Fibroblast of skin of right quadriceps (primary cell): Measurements from ENCODE around the gene CBR1.
"Not testable (repeated sequence)": the region's sequence is repeated elsewhere in the genome, so short reads cannot be mapped to it uniquely, and the experiment has no call there.

Experiments
- DNase-seq: peaks from one replicate; pipeline ENCODE4 v3.0.0-alpha.2; 2013

CBR1 gene

DNA sequence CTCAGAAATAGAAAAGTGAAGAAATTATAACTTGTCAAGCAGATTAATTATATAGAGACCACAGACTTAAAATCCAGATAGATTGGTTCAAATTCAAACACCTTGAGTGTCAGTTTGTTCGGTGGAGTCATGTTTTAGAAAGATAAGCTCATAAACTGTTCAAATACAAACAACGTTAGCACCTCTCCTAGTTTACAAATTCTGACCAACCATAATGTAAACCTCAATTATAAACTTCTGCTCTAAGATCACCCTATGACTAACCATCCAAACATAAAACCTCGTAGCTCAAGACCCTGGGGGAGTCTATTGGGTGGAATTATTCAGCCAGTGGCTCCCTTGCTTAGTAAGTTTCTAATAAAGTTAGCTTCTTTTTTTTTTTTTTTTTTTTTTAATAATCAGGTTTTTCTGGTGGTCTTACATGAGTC, 12.4 kb downstream of the CBR1 start:
- no peak for DNase-seq

DNA sequence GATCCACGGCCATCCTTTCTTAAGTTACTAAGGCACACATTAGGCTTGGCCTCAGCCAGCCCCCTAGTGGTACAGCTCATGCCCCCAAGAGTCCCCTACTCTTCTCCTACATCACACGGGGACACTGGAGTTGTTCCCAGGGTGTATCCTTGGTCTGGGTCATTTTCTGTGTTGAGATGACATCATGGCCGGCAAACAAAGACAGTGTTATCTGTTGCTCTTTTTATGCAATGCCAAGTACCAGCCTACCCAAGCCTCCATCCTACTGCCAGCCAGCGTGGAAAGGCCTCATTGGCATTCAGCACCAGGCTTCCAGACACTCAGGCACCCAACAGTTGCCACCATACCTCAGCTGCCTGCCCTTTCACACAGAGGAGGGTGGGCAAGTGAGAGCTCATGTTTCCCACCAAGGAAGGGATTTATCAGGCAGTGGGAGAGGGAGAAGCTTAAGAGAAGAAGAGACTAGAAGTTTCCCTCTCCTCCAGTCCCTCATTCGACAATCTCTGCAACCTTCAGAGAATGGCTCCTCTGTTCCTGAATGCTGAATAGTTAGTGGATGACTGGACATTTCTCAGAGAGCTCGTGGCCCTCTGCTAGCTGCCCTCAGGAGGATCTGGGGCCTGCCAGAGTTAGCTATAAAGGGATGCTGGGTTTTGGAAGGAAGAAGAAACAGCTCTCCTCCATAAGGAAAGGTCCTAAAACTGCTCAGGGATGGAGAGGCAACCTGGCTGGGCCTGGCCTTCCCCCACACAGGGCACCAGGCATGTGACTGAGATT, 17.7 kb downstream of the CBR1 start:
- DNase-seq: no peak

DNA sequence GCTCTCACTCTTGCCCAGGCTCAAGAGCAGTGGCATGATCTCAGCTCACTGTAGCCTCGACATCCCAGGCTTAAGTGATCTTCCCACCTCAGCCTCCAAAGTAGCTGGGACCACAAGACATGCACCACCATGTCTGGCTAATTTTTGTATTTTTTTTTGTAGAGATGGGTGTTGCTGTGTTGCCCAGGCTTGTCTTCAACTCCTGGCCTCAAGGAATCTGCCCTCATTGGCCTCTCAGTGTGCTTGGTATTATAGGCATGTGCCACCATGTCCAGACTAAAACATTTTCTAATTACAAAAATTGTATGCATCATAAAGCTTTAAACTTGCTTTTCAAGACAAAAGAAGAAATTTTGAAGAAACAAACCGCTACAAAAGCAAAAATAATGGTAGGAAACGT, 20.1 kb downstream of the CBR1 start:
- DNase-seq: no peak

DNA sequence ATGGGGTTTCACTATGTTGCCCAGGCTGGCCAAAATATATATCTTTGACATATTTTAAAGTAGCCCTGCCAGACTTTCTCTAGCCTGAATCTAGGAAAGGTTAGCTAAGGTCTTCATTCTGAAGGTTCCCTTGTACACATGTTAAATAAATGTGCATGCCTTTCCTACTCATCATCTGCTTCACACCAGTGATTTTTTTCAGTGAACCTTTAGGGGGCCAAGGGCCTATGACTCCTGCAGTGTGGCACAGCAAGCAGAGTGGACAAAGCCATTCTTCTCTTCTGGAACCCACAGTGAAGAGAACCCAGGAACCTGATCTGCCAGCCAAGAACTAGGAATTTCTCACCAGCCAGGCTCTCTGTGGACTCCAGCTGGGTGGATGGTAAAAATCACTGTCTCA, 22.9 kb downstream of the CBR1 start:
- no peak for DNase-seq

DNA sequence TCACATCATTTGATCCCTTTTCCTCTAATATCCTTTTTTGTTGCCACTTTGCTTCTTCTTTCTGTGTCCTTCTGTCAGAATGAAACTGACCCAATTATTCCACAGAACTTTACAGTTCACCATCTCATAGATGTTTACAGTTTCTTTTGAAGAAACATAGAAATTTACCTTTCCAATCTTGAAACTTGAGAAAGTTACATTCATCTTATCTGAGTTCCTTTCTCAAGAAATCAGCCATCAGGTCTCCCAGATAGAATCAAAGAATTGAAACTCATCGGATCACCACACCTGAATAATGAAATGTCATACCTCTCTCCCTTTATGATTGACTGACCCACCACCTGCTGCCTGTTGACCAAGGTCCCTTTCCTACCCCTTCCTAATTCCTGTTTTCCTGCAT, 23.7 kb downstream of the CBR1 start:
- DNase-seq: no peak

DNA sequence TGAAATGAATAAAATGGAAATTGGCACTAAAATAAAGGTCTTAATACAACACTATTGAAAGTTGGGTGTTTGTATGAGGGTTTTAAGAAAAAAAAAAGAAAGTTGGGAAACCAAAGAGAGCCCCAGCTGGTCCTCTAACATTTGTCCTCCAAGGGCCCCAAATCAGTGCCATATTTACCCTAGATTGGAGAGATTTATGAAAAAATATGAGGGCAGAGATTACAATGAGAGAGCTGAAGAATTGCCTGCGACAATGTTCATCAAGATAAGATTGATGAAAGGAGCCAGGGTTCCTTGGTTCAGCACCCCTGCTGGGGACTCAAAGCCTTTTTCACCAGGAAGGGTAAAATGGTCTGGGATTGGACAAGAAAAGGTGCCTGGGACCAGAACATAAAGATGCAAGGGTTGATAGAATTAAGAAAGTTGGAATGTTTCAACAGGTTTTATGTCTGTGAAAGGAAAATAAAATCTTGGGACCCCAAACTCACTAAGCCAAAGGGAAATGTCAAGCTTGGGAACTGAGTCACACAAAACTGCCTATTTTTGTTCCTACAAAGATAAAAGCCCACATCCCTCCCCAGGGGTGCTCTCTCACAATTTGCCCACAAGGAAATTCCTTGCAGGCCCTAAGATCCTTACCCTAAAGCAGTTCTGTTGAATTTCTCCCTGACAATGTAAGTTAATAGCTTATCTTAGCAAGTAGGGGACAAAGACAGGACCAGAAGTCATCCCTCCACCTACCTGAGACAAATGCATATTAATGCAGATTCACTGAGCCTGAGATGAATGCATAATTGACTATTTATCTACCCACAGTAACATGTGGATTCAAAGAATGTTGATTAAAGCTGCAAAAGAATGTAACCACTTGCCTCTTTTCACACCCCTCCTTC, 26.8 kb downstream of the CBR1 start:
- DNase-seq: no peak

DNA sequence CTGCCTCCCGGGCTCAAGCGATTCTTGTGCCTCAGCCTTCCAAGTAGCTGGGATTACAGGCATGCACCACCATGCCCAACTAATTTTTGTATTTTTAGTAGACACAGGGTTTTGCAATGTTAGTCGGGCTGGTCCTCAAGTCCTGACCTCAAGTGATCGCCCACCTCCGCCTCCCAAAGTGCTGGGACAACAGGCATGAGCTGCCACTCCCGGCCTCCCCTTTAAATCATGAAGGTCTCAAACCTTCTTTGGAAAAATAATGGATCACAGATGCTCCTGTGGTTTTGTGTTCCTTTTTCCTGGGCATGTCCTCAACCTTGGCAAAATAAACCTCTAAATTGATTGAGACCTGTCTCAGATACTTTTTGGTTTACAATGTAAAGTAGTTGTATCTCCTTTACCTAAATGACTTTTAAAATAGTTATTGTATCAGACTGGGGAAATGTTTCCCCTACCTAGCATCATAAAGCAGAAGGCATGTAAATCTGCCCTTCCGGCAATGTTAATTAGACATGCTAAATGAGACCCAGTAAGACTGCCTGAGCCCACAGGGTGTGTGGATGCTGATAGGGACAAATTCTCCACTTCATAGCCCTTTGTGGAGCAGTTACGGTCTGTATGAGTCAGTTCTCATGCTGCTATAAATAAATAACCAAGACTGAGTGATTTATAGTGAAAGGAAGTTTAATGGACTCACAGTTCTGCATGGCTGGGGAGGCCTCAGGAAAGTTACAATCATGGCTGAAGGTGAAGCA, 27.8 kb downstream of the CBR1 start:
- DNase-seq: no peak

DNA sequence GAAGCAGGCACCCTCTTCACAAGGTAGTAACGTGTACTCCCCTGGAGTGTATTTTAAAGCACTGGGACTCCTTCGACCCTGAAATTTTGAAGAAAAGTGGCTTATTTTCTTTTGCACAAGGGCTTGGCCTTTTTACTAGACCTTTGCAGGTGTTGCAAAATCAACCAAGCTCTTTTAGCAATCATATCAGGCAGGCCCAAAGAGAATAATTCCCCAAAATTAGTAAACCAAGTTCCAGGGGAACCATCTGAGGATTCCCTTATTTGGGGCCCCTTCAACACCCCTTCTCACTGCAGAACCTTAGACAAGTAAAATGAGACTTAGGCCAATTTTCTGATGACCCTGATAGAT, 28.3 kb downstream of the CBR1 start:
- no peak for DNase-seq

DNA sequence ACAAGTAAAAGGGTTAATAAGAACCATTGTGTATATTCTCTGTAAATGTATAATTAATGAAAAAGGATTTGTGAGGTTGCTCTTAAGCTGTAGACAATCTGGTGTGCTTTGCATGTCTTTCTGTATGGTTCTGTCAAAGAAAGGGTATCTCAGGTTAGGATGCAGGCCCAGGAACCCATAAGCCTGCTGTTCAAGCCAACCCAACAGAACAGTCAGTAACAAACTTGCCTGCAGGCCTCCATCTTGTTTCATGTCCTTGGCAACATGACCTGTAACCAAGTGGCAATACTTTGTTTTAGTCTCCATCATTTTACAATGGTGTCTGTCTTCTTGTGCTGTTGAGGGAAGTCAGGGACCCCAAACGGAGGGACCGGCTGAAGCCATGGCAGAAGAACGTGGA, 29.2 kb downstream of the CBR1 start:
- no peak for DNase-seq

DNA sequence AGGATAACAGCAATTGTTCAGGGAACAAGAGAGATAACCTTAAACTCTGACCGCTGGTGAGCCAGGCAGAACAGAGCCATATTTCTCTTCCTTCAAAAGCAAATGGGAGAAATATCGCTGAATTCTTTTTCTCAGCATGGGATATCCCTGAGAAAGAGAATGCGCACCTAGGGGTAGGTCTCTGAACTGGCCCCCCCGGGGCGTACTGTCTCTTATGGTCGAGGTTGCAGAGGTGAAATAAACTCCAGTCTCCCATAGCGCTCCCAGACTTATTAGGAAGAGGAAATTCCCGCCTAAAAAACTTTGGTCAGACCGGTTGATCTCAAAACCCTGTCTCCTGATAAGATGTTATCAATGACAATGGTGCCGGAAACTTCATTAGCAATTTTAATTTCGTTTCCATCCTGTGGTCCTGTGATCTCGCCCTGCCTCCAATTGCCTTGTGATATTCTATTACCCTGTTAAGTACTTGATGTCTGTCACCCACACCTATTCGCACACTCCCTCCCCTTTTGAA, 29.9 kb downstream of the CBR1 start:
- not testable (repeated sequence) for DNase-seq

DNA sequence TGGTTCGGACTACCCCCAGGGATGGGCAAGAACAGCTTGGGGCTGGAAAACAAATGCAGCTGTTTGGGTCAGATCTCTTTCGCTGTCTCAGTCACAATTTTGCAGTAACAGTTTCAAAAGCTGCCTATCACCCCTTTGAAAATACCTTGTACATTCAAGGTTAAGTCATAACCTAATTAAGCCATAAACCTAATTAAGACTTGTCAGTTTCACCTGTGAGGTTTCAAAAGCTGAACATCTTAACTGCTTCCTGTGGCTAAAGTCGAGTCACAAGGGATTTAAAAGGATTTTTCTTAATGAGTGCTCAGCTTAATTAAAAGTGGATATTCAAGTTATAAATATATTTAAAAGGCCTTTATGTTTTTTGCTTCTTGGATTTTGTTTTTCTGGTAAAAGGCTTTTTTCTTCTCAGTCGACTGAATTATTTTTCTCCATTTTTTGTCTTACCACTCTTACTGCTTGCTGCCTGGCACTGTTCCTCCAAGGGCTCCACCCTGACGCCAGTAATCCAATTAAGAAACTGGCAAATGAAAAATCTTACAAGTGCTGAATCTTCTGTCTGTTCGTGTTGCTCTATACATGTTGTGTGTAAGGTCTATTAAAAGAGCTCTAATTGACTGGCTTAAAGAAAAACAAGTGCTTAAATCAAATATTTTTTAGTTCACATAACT, 31.3 kb downstream of the CBR1 start:
- DNase-seq: no peak

DNA sequence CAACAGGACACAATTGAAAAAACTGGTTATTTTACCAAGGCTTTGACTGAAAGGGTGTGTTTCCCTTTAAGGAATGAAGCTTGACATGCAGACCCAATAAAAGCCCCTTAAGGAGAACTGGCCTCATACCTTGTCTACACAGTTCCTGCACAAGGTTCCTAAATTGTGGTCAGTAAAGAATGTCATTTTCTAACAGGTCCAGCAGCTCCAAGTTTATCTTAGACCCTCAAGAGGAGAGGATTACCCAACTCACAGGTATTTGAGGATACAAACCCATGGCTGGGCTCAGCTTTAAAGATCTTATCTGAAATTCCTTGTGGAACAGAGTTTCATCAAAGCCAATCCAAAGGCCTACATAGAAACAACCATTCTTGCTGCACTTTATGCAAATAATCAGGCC, 33.6 kb downstream of the CBR1 start:
- DNase-seq: no peak

DNA sequence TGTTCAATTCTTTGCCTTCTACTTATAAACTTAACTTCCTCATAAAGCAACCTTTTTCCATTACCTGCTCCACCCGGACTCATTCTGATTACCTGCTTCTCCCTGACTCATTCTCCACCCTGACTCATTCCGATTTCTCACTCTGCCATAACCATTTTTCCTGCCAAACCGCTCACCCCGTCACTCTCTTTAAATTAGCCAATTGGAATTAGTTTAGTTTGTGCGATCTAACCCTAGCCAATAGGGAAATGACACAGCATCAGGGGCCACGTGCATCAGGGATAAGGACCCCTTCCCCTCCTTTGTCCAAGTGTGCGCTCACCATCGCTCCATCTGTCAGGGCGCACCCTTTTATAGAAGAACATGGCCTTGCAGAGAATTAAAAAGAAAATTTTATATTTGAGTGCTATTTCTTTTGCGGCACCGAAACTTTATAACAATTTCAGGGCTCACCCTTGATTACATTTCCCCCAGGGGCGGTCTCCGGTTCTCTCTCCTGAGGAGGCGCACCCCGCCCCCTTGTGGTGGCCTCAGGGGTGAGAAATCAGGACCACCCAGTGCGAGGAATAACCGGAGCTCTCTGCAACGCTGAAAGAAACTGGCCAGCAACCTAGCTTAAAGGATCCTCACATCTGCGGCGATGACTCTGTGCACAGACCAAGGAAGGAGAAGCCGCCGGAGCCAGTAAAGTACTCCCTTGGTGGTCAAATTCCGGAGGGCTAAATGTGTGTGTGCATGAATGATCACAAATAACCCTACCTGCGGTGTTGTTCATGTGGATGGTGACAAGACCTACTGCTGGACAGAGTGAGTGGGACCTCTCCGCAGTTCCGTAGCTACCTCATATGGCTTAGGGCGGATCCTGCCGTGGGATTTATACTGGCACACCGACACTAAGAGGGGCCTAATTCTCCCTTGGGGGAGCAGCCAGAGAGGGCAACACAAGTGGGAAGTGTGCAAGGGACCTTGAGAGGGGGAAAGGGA, 34.8 kb downstream of the CBR1 start:
- peak; percentile 54 for DNase-seq

DNA sequence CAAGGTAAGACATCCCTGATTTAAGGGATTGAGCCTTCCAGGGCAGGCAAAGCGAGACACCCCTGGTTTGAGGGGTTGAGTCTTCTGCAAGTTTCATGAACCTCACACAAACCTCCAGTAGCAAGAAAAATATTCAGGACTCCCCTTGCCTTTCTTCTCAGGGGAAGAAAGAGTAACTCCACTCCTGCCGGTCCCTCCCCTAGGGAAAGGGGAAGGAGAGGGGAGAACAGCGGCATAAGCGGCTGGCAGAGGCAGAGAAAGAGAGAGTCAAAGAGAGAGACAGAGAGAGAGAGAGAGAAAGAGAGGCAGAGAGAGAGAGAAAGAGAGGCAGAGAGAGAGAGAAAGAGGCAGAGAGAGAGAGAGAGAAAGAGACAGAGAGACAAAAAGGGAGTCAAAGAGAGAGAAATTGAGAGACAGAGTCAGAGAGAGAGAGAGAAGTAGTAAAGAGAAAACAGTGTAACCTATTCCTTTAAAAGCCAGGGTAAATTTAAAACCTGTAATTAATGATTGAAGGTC, 35.6 kb downstream of the CBR1 start:
- DNase-seq: no peak

DNA sequence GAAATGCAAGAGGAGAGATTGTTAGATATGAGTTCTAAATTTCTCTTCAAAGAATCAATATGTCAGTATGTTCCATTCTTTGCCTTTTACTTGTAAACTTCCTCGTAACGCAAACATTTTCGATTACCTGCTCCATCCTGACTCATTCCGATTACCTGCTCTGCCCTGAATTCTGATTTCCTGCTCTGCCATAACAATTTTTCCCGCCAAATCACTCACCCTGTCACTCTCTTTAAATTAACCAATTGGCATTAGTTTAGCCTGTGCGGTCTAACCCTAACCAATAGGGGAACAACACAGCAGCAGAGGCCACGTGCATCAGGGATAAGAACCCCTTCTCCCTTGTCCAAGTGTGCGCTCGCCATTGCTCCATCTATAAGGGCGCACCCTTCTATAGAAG, 40.0 kb downstream of the CBR1 start:
- DNase-seq: no peak

DNA sequence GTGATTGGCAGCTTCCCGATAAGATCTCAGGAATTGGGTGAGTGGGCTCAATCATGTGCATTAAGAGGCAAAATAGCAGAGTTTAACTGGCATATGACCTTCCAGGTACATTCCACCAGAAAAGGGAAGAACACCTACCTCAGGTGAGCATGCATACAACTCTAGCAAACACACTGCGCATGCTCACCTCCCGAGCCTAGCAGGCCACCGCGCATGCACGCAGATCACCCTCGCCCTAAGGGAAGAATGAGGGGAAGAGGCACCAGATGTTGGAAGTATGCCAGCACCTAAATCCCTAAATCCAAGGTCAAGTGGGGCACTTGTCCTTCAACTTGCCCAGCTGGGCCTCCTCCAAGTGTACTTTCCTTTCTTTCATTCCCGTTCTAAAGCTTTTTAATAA, 41.4 kb downstream of the CBR1 start:
- DNase-seq: no peak

DNA sequence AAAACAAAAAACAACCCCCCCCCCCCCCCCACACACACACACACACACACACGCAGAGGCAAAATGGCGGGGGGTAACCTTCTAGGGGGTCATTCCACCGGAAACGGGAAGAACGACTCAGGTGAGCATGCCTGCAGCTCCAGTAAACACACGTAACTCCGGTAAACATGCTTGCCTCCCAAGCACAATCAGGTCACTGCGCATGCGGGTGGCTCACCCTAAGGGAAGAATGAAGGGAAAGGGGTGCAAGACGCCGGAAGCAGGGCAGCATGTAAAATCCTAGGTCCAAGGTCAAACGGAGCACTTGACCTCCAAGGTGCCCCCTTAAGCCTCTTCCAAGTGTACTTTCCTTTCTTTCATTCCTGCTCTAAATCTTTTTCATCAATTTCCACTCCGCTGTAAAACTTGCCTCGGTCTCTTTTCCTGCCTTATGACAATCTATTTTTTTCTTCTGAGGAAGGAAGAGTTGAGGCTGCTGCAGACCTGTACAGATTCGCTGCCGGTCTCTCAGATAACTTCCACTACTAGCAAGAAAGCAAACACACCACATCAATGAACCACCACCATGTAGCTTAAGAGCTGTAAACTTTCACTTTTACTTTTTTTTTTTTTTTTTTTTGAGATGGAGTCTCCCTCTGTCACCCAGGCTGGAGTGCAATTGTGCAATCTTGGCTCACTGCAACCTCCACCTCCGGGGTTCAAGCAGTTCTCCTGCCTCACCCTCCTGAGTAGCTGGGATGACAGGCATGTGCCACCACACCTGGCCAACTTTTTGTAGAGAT, 44.0 kb downstream of the CBR1 start:
- DNase-seq: no peak

DNA sequence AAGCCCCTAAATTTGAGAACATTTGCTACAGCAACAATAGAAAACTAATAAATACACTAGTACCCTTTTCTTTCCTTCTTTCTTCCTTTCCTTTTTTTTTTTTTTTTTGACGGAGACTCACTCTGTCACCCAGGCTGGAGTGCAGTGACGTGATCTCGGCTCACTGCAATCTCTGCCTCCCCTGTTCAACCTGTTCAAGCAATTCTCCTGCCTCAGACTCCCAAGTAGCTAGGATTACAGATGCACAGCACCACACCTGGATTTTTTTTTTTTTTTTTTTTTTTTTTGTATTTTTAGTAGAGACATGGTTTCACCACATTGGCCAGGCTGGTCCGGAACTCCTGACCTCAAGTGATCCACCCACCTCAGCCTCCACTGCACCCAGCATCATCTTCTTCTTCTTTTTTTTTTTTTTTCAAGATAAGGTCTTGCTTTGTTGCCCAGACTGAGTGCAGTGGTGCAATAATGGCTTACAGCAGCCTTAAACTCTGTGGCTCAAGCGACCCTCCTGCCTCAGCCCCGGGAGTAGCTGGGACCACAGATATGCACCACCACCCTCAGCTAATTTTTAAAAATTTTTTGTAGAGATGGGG, 45.4 kb downstream of the CBR1 start:
- DNase-seq: no peak

DNA sequence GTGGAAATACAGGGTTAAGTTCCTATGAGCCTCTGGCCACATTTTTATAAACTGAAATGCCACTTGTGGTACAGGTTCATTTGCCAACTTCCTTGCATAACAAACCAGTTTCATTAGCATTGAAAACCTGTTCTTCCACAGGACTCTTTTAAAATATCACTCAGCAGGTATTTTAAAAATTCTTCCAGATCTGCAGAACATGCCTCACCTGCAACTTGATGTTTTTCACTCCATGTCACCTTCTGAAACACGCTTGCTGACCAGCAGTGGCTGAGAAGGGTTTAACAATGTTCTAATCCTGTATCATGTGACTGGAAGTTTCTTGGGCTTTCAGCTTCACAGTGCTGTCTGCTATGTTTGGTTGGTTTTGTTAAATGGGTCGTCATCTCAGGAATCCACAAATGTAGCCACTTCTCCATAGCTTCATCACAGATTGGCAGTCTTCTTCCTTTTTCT, 47.5 kb downstream of the CBR1 start:
- no peak for DNase-seq

DNA sequence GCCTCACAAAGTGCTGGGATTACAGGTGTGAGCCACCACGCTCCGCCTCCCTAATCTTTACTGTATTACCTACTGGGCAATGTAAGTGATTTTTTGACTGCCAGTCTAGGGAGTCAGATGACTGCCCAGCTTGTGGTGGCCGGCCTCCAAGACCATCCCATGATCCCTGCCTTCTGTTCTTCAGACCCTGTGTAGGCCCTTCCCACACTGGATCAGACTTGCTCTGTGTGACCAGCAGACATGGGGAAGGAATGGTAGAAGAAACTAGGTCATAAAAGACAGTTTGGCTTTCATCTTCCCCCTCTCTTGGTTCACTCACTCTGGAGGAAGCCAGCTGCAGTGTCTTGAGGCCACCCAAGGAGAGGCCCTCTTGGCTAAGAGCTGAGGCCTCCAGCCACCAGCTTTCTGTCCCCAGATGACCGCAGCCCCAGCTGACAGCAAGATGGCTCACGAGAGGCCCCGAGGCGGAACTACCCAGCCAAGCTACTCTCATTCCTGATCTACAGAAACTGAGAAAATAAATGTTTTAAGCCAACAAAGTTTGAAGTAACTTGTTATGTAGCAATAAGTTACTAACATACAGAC, 50.6 kb downstream of the CBR1 start:
- no peak for DNase-seq
